Measurements from ENCODE around the gene AUP1.

Gene AUP1

GRCh38 chr2:74538881-74539339 lies 9.4 kb upstream of the AUP1 start:
- Histone ChIP-seq H3K27me3 (ENCODE audit: low read depth) (no peaks in the 10 kb centered on the region), H3K4me1 (no peaks in the 10 kb centered on the region), H3K36me3 (replicated peaks) (no peaks in the 10 kb centered on the region; the same call in 1 of the 2 replicates), H3K9me3 (no peaks in the 10 kb centered on the region; the same call in 1 of the 2 replicates), H3K4me3 (no peak overlapping the region)
- in situ Hi-C loops (cut with MboI; ENCODE audit: low sequenced_read_pairs) = no loop called here
- DNase-seq (ENCODE audit: low spot score in 2 of 2) = no peak

- H3K4me1 ChIP-seq = no peaks in the 10 kb centered on the region
- in situ Hi-C loops (cut with MboI; ENCODE audit: low sequenced_read_pairs) = no loop called here
- H3K36me3 ChIP-seq (replicated peaks) = peaks cover 17% of the 10 kb centered on the region
- no peaks in the 10 kb centered on the region; the same call in 1 of the 2 replicates for H3K9me3 ChIP-seq
- H3K27me3 ChIP-seq (ENCODE audit: low read depth) = no peaks in the 10 kb centered on the region
- no peak overlapping the region for H3K4me3 ChIP-seq
- DNase-seq (ENCODE audit: low spot score in 2 of 2) = no peak
These were observed 7.6 kb upstream of the AUP1 start for GRCh38 chr2:74537140-74537539.

GRCh38 chr2:74536166-74536950 lies 6.9 kb upstream of the AUP1 start:
- H3K36me3 ChIP-seq (replicated peaks) = peaks cover 24% of the 10 kb centered on the region
- in situ Hi-C loops (cut with MboI; ENCODE audit: low sequenced_read_pairs) = no loop called here
- H3K4me3 ChIP-seq = no peak overlapping the region
- no peaks in the 10 kb centered on the region; the same call in 1 of the 2 replicates for H3K9me3 ChIP-seq
- H3K4me1 ChIP-seq = peaks cover under 1% of the 10 kb centered on the region; the same call in 1 of the 2 replicates
- no peak for DNase-seq (ENCODE audit: low spot score in 2 of 2)
- H3K27me3 ChIP-seq (ENCODE audit: low read depth) = no peaks in the 10 kb centered on the region

- Histone ChIP-seq H3K4me3 (no peak overlapping the region), H3K36me3 (replicated peaks) (peaks cover 29% of the 10 kb centered on the region), H3K4me1 (peaks cover 5% of the 10 kb centered on the region), H3K27me3 (ENCODE audit: low read depth) (no peaks in the 10 kb centered on the region), H3K9me3 (no peaks in the 10 kb centered on the region; the same call in 1 of the 2 replicates)
- in situ Hi-C loops (cut with MboI; ENCODE audit: low sequenced_read_pairs) = no loop called here
- no peak for DNase-seq (ENCODE audit: low spot score in 2 of 2)
These were observed 6.0 kb upstream of the AUP1 start for GRCh38 chr2:74535440-74535965.

GRCh38 chr2:74534411-74534810 lies 4.9 kb upstream of the AUP1 start:
- Histone ChIP-seq H3K4me1 (peaks cover 5% of the 10 kb centered on the region), H3K36me3 (replicated peaks) (peaks cover 29% of the 10 kb centered on the region), H3K9me3 (no peaks in the 10 kb centered on the region; the same call in 1 of the 2 replicates), H3K4me3 (no peak overlapping the region), H3K27me3 (ENCODE audit: low read depth) (no peaks in the 10 kb centered on the region)
- no peak for DNase-seq (ENCODE audit: low spot score in 2 of 2)
- in situ Hi-C loops (cut with MboI; ENCODE audit: low sequenced_read_pairs) = no loop called here

GRCh38 chr2:74533464-74533863 lies 4.0 kb upstream of the AUP1 start:
- no peak for DNase-seq (ENCODE audit: low spot score in 2 of 2)
- Histone ChIP-seq H3K4me3 (no peak overlapping the region), H3K9me3 (no peaks in the 10 kb centered on the region), H3K36me3 (replicated peaks) (peaks cover 32% of the 10 kb centered on the region), H3K27me3 (ENCODE audit: low read depth) (no peaks in the 10 kb centered on the region), H3K4me1 (peaks cover 6% of the 10 kb centered on the region)
- in situ Hi-C loops (cut with MboI; ENCODE audit: low sequenced_read_pairs) = no loop called here

- Histone ChIP-seq H3K4me3 (no peak overlapping the region), H3K4me1 (peaks cover 13% of the 10 kb centered on the region), H3K9me3 (no peaks in the 10 kb centered on the region), H3K36me3 (replicated peaks) (peaks cover 43% of the 10 kb centered on the region), H3K27me3 (ENCODE audit: low read depth) (no peaks in the 10 kb centered on the region)
- in situ Hi-C loops (cut with MboI; ENCODE audit: low sequenced_read_pairs) = no loop called here
- no peak for DNase-seq (ENCODE audit: low spot score in 2 of 2)
These were observed 2.7 kb upstream of the AUP1 start for GRCh38 chr2:74532222-74532621.

GRCh38 chr2:74531666-74532065 lies 2.2 kb upstream of the AUP1 start:
- no peak for DNase-seq (ENCODE audit: low spot score in 2 of 2)
- in situ Hi-C loops (cut with MboI; ENCODE audit: low sequenced_read_pairs) = no loop called here
- Histone ChIP-seq H3K36me3 (replicated peaks) (peaks cover 48% of the 10 kb centered on the region), H3K4me3 (no peak overlapping the region), H3K9me3 (no peaks in the 10 kb centered on the region), H3K4me1 (peaks cover 13% of the 10 kb centered on the region), H3K27me3 (ENCODE audit: low read depth) (no peaks in the 10 kb centered on the region)

- Histone ChIP-seq H3K4me1 (peaks cover 13% of the 10 kb centered on the region), H3K36me3 (replicated peaks) (peaks cover 58% of the 10 kb centered on the region), H3K9me3 (no peaks in the 10 kb centered on the region), H3K4me3 (peak overlapping the region; percentile 80), H3K27me3 (ENCODE audit: low read depth) (no peaks in the 10 kb centered on the region)
- DNase-seq (ENCODE audit: low spot score in 2 of 2) = peak; percentile 45 to 69
- in situ Hi-C loops (cut with MboI; ENCODE audit: low sequenced_read_pairs) = no loop called here
These were observed 1.0 kb upstream of the AUP1 start for GRCh38 chr2:74530239-74531187.

- DNase-seq (ENCODE audit: low spot score in 2 of 2) = no peak
- Histone ChIP-seq H3K4me3 (peak overlapping the region; percentile 80), H3K36me3 (replicated peaks) (peaks cover 57% of the 10 kb centered on the region), H3K9me3 (no peaks in the 10 kb centered on the region), H3K4me1 (peaks cover 13% of the 10 kb centered on the region), H3K27me3 (ENCODE audit: low read depth) (no peaks in the 10 kb centered on the region)
- in situ Hi-C loops (cut with MboI; ENCODE audit: low sequenced_read_pairs) = no loop called here
These were observed 728 bp downstream of the AUP1 start for GRCh38 chr2:74528600-74529356.

GRCh38 chr2:74527741-74528140 lies 1.8 kb downstream of the AUP1 start:
- in situ Hi-C loops (cut with MboI; ENCODE audit: low sequenced_read_pairs) = no loop called here
- peak overlapping the region; percentile 80 for H3K4me3 ChIP-seq
- H3K9me3 ChIP-seq = no peaks in the 10 kb centered on the region
- H3K27me3 ChIP-seq (ENCODE audit: low read depth) = no peaks in the 10 kb centered on the region
- H3K4me1 ChIP-seq = peaks cover 13% of the 10 kb centered on the region
- no peak for DNase-seq (ENCODE audit: low spot score in 2 of 2)
- peaks cover 47% of the 10 kb centered on the region for H3K36me3 ChIP-seq (replicated peaks)

- H3K36me3 ChIP-seq (replicated peaks) = peaks cover 38% of the 10 kb centered on the region
- peaks cover 13% of the 10 kb centered on the region for H3K4me1 ChIP-seq
- no peaks in the 10 kb centered on the region for H3K27me3 ChIP-seq (ENCODE audit: low read depth)
- in situ Hi-C loops (cut with MboI; ENCODE audit: low sequenced_read_pairs) = no loop called here
- no peak overlapping the region for H3K4me3 ChIP-seq
- H3K9me3 ChIP-seq = no peaks in the 10 kb centered on the region
- DNase-seq (ENCODE audit: low spot score in 2 of 2) = no peak
These were observed 2.8 kb downstream of the AUP1 start for GRCh38 chr2:74526649-74527230.
